Purkinje cell (primary cell): ENCODE data around the gene NSF. TPM values are rescaled to one million over a fixed set of nuclear protein-coding genes. Genes with fewer than 3 reads are reported as not detected.

Source experiments
- polyA plus RNA-seq: library from polyadenylated mRNA; unstranded; fragments of >200 nt; fragmentation: Nextera tagmentation; gene quantifications from 2 replicates; pipeline ENCODE4 v1.2.1, GENCODE V29; 2014

The NSF gene
- 290 and 383 TPM in 2 replicates for polyA plus RNA-seq

GRCh38 chr17:46590157-46591146 lies at the start of gene NSF:
Gene NSF (plus strand): TSS chr17:46590669. CDS start chr17:46590776, 107 bp downstream.

GRCh38 chr17:46579083-46580075 lies 11.1 kb upstream of the NSF start, which contains the start of gene ARL17A:
Gene ARL17A (minus strand): TSS chr17:46579691. CDS start chr17:46576322, 3,369 bp downstream.

Other genes starting within 250 kb of the NSF start
- 24.9 and 34.0 TPM in 2 replicates for gene ARL17B, start 228.9 kb upstream of the NSF start, polyA plus RNA-seq
- gene LRRC37A2, start 78.2 kb upstream of the NSF start, polyA plus RNA-seq: 1.7 and 7.4 TPM in 2 replicates
- 3.2 and 3.8 TPM in 2 replicates for gene ARL17A, start 11.0 kb upstream of the NSF start, polyA plus RNA-seq
- 9.9 and 11.2 TPM in 2 replicates for gene WNT3, start 228.0 kb downstream of the NSF start, polyA plus RNA-seq